Vagina (tissue), 2 donors: ENCODE data around the gene SNRNP25. TPM values are rescaled to one million over a fixed set of nuclear protein-coding genes. Genes with fewer than 3 reads are reported as not detected.

Source experiments
- DNase-seq, 2 donors: peaks; one replicate each; pipeline ENCODE4 v3.0.0-alpha.2; 2017; ENCODE audit errors: extremely low spot score in 2 of 2
- H3K27ac ChIP-seq: fragments of 200-600 bp; sonication (generic); one replicate; pipeline ENCODE4 v1.5.1; 2019
- H3K27me3 ChIP-seq: fragments of 200-600 bp; sonication (generic); one replicate; pipeline ENCODE4 v1.5.1; 2019
- H3K36me3 ChIP-seq, 2 donors: fragments of 200-600 bp; sonication (generic); one replicate each; pipeline ENCODE4 v1.5.1; 2017 to 2019
- H3K4me1 ChIP-seq: fragments of 200-600 bp; sonication (generic); one replicate; pipeline ENCODE4 v1.5.1; 2019
- H3K4me3 ChIP-seq, 2 donors: fragments of 200-600 bp; sonication (generic); 1 replicate in 1 of 2; 2 replicates in 1 of 2; pipeline ENCODE4 v1.5.1; 2016 to 2019
- H3K9me3 ChIP-seq: fragments of 200-600 bp; sonication (generic); one replicate; pipeline ENCODE4 v1.5.1; 2019
- POLR2A ChIP-seq, 2 donors: fragments of 450-650 bp; IDR thresholded peaks; one replicate each; pipeline ENCODE4 v1.6.1; 2017; ENCODE audit warnings: antibody characterized with exemption in 2 of 2, mild to moderate bottlenecking in 2 of 2, moderate library complexity in 2 of 2
- POLR2AphosphoS5 ChIP-seq, 2 donors: sonication (generic); formaldehyde crosslinking; IDR thresholded peaks; one replicate each; pipeline ENCODE4 v1.9.0; 2017; ENCODE audit warnings: antibody characterized with exemption in 2 of 2, mild to moderate bottlenecking in 2 of 2, low read depth in 1 of 2; ENCODE audit not compliant: insufficient read depth in 1 of 2
- intact Hi-C: fragments of 100-400 bp; cut with DNase I; formaldehyde crosslinking; loops from one replicate; pipeline ENCODE4 v1.15.1; 2023
- total RNA-seq: library from RNA; depleted of rRNA; stranded (reverse); fragments of >200 nt; gene quantifications from one replicate; pipeline ENCODE4 v1.2.3, GENCODE V29; 2016
- TF ChIP-seq, protein P1 (sequence below), 3 experiments: fragments of 450-650 bp in 2 of 3; fragments of 200-600 bp in 1 of 3; sonication (generic) in 1 of 3; IDR thresholded peaks; one replicate each; pipeline ENCODE4 v1.5.1; 2017 to 2019; ENCODE audit warnings: antibody characterized with exemption in 3 of 3, mild to moderate bottlenecking in 2 of 3, moderate library complexity in 2 of 3

The SNRNP25 gene
- total RNA-seq, 1 donor from 2014 or later, result 15.0 TPM

DNA sequence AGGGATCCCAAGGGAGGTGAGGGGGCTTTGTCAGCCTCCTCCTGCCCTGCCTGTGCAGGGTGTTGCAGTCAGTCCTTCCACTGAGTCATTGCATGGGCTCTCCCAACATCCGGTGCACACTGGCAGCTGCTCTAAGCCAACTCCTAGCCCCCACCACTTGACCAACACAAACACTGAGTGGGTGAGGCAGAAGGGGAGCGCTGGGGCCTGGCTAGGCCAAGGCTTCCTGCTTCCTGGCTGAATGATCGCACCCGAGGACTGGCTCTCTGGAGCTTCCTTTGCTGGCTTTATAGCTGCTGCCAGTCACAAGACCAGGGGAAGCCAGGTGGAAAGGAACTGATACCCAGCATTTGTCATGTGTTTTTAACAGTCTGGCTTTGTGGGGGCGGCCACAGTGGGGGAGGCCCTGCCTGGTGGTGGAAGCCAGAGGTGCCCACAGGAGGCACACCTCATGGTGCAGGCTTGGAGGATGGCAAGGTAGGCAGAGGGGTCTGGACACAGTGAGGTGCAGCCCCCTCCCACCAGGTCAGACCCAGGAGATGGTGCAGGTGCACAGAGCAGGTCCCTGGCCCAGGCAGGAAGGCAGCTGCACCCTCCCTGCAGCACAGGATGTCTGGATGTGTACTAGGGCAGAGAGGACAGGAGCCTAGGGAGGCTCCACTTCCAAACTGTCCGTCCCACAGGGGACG is 31.2 kb downstream of the SNRNP25 start:
- peaks cover 26% of the 10 kb centered on the region for H3K4me1 ChIP-seq
- peak overlapping the region; percentile 62 for H3K27ac ChIP-seq
- TF ChIP-seq, protein P1, sequence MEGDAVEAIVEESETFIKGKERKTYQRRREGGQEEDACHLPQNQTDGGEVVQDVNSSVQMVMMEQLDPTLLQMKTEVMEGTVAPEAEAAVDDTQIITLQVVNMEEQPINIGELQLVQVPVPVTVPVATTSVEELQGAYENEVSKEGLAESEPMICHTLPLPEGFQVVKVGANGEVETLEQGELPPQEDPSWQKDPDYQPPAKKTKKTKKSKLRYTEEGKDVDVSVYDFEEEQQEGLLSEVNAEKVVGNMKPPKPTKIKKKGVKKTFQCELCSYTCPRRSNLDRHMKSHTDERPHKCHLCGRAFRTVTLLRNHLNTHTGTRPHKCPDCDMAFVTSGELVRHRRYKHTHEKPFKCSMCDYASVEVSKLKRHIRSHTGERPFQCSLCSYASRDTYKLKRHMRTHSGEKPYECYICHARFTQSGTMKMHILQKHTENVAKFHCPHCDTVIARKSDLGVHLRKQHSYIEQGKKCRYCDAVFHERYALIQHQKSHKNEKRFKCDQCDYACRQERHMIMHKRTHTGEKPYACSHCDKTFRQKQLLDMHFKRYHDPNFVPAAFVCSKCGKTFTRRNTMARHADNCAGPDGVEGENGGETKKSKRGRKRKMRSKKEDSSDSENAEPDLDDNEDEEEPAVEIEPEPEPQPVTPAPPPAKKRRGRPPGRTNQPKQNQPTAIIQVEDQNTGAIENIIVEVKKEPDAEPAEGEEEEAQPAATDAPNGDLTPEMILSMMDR (IDR thresholded peaks at IDR 0.05), result no peak
- TF ChIP-seq POLR2AphosphoS5 (IDR thresholded peaks at IDR 0.05; ENCODE audit: insufficient read depth in 1 of 2, low read depth in 1 of 2) (peak in 1 of 2 donors; percentile 55), POLR2A (IDR thresholded peaks at IDR 0.05) (no peak)
- H3K27me3 ChIP-seq, result no peaks in the 10 kb centered on the region
- H3K4me3 ChIP-seq, result no peak overlapping the region
- H3K36me3 ChIP-seq, result peaks cover 0 to 39% of the 10 kb centered on the region in 2 donors
- intact Hi-C loops, result no loop called here
- H3K9me3 ChIP-seq, result no peaks in the 10 kb centered on the region
- DNase-seq, result no peak

DNA sequence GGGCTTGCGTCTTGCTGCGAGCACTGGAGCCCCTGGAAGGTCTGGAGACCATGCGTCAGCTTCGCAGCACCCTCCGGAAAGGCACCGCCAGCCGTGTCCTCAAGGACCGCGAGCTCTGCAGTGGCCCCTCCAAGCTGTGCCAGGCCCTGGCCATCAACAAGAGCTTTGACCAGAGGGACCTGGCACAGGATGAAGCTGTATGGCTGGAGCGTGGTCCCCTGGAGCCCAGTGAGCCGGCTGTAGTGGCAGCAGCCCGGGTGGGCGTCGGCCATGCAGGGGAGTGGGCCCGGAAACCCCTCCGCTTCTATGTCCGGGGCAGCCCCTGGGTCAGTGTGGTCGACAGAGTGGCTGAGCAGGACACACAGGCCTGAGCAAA is 31.8 kb downstream of the SNRNP25 start:
- Histone ChIP-seq H3K36me3 (peaks cover 0 to 44% of the 10 kb centered on the region in 2 donors), H3K27me3 (no peaks in the 10 kb centered on the region), H3K4me3 (no peak overlapping the region), H3K9me3 (no peaks in the 10 kb centered on the region), H3K4me1 (peaks cover 26% of the 10 kb centered on the region), H3K27ac (peak overlapping the region; percentile 62)
- intact Hi-C loops, result no loop called here
- TF ChIP-seq POLR2A (IDR thresholded peaks at IDR 0.05), result no peak
- TF ChIP-seq POLR2AphosphoS5 (IDR thresholded peaks at IDR 0.05; ENCODE audit: insufficient read depth in 1 of 2, low read depth in 1 of 2), result no peak
- TF ChIP-seq, protein P1 (IDR thresholded peaks at IDR 0.05), result no peak
- DNase-seq, result no peak

DNA sequence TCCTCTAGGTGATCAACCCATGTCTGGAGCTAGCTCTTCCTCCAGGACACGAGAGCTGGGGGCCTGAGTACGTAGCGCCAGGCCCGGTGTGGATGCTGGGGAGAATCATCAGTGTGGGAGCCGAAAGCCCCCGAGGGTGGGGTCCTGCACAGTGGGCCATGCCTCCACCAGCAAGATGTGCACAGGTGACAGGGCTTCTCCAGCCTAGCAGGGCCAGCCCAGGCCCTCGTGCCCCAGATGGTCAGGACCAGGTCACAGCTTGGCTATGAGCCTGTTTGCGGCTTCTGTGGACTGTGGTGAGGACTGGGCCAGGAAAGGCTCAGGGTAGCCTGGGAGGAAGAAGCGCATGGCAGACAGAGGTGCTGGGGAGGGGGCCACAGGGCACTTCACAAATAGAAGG is 32.2 kb downstream of the SNRNP25 start:
- Histone ChIP-seq H3K27me3 (no peaks in the 10 kb centered on the region), H3K9me3 (no peaks in the 10 kb centered on the region), H3K4me3 (no peak overlapping the region), H3K4me1 (peaks cover 27% of the 10 kb centered on the region), H3K27ac (no peak overlapping the region), H3K36me3 (peaks cover 0 to 46% of the 10 kb centered on the region in 2 donors)
- no peak for DNase-seq
- intact Hi-C loops, result no loop called here
- TF ChIP-seq, protein P1 (IDR thresholded peaks at IDR 0.05), result no peak
- no peak for TF ChIP-seq POLR2A (IDR thresholded peaks at IDR 0.05)
- TF ChIP-seq POLR2AphosphoS5 (IDR thresholded peaks at IDR 0.05; ENCODE audit: insufficient read depth in 1 of 2, low read depth in 1 of 2), result no peak

DNA sequence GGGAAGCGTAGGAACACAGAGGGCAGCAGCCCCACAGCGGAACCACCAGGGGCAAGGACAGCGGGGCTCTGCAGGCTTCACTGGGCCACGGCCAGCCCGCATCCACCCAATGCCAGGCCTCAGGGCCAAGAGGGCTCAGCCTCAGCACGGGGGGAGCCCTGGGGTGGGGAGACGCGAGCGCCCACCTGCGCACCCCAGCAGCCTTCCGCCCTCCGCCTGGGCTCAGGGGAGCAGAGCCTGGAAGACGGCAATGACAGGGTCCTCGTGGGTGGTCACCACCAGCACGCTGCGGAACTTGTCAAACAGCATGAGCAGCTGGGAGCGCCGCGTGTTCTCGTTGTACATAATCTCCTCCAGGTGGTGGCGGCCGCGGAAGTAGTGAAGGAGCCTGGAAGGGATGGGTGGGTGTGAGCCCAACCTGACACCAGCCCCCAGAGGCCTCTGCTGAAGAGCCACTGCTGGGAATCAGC is 32.9 kb downstream of the SNRNP25 start:
- intact Hi-C loops, result no loop called here
- TF ChIP-seq, protein P1 (IDR thresholded peaks at IDR 0.05), result no peak
- TF ChIP-seq POLR2A (IDR thresholded peaks at IDR 0.05) (no peak), POLR2AphosphoS5 (IDR thresholded peaks at IDR 0.05; ENCODE audit: insufficient read depth in 1 of 2, low read depth in 1 of 2) (no peak)
- Histone ChIP-seq H3K9me3 (no peaks in the 10 kb centered on the region), H3K4me3 (no peak overlapping the region), H3K4me1 (peaks cover 34% of the 10 kb centered on the region), H3K27ac (no peak overlapping the region), H3K27me3 (no peaks in the 10 kb centered on the region), H3K36me3 (peaks cover 0 to 46% of the 10 kb centered on the region in 2 donors)
- DNase-seq, result no peak

DNA sequence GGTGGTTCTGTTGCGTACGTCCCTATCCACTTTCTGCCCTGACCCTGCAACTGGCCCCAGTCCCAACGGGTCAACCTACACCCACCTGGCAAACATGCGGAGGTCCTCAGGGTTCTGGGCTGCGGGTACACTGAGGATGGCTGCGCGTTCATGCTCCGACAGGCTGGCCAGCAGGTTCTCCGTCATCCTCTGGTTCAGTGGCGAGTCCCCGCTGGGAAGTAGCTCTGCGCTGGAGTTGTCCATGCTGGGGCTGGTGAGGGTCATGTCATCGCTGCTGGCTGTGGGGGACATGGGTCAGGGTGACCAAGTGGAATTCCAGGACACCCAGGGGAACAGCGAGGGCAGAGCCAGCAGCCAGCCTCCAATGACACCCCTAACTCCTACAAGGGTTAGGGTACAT is 35.0 kb downstream of the SNRNP25 start:
- intact Hi-C loops, result no loop called here
- Histone ChIP-seq H3K27ac (no peak overlapping the region), H3K36me3 (peaks cover 0 to 53% of the 10 kb centered on the region in 2 donors), H3K4me1 (peaks cover 31% of the 10 kb centered on the region), H3K4me3 (no peak overlapping the region), H3K27me3 (no peaks in the 10 kb centered on the region), H3K9me3 (no peaks in the 10 kb centered on the region)
- no peak for TF ChIP-seq POLR2AphosphoS5 (IDR thresholded peaks at IDR 0.05; ENCODE audit: insufficient read depth in 1 of 2, low read depth in 1 of 2)
- no peak for DNase-seq
